WTC11 (cell line): Measurements from ENCODE around the gene BAIAP2. TPM values are rescaled to one million over a fixed set of nuclear protein-coding genes. Genes with fewer than 3 reads are reported as not detected.

Experiments
- ATAC-seq: fragments of 200-7000 bp; cut with Tn5 transposase; 2 replicates; pipeline ENCODE4 v1.10.0; 2021; ENCODE audit warnings: mild to moderate bottlenecking, moderate library complexity
- CTCF ChIA-PET: fragments of 300-600 bp; sonication (Branson Sonifier 250); formaldehyde crosslinking; loops from one replicate; lab custom pipeline; 2021; ENCODE audit warnings: antibody characterized with exemption; lab: Charles Lee
- POLR2A ChIA-PET: fragments of 350-600 bp; sonication (Branson Sonifier 250); formaldehyde crosslinking; loops from one replicate; lab custom pipeline; 2021; ENCODE audit warnings: antibody characterized with exemption; lab: Charles Lee
- DNase-seq: peaks from one replicate; pipeline ENCODE4 v3.0.0; 2021; ENCODE audit warnings: low spot score
- H3K27ac Mint-ChIP-seq: 2 replicates; pipeline ENCODE4 v1.8.0; 2021; ENCODE audit warnings: mixed read lengths
- H3K27me3 Mint-ChIP-seq: 2 replicates; pipeline ENCODE4 v1.8.0; 2021; ENCODE audit warnings: low read depth, mild to moderate bottlenecking, moderate library complexity, mixed read lengths
- H3K36me3 Mint-ChIP-seq: 2 replicates; pipeline ENCODE4 v1.8.0; 2021; ENCODE audit warnings: mixed read lengths
- H3K4me1 Mint-ChIP-seq: 2 replicates; pipeline ENCODE4 v1.8.0; 2022; ENCODE audit warnings: mixed read lengths
- H3K4me3 Mint-ChIP-seq: 2 replicates; pipeline ENCODE4 v1.8.0; 2021; ENCODE audit warnings: mild to moderate bottlenecking, moderate library complexity, mixed read lengths
- H3K9me3 Mint-ChIP-seq: 2 replicates; pipeline ENCODE4 v1.8.0; 2021; ENCODE audit warnings: mixed read lengths
- ESRRA ChIP-seq: sonication (generic); formaldehyde crosslinking; IDR thresholded peaks from 2 replicates; pipeline ENCODE4 v1.8.1; 2022; ENCODE audit warnings: mild to moderate bottlenecking, missing genetic modification reagents, borderline replicate concordance
- FOXP1 ChIP-seq: sonication (generic); formaldehyde crosslinking; IDR thresholded peaks from 2 replicates; pipeline ENCODE4 v1.8.0; 2022; ENCODE audit warnings: missing genetic modification reagents, mild to moderate bottlenecking, moderate library complexity, borderline replicate concordance
- PRRX2 ChIP-seq: fragments of 250-450 bp; sonication (Bioruptor Pico); IDR thresholded peaks from 2 replicates; pipeline ENCODE4 v1.8.0; 2021; ENCODE audit warnings: mild to moderate bottlenecking
- SOX15 ChIP-seq: fragments of 250-450 bp; sonication (Bioruptor Pico); IDR thresholded peaks from 2 replicates; pipeline ENCODE4 v1.9.0; 2021; ENCODE audit warnings: mild to moderate bottlenecking
- ZBTB21 ChIP-seq: sonication (generic); formaldehyde crosslinking; IDR thresholded peaks from 2 replicates; pipeline ENCODE4 v1.8.1; 2023; ENCODE audit warnings: mild to moderate bottlenecking, missing genetic modification reagents, borderline replicate concordance
- ZNF423 ChIP-seq: fragments of 250-450 bp; sonication (Bioruptor Pico); IDR thresholded peaks from 2 replicates; pipeline ENCODE4 v2.1.2; 2022; ENCODE audit warnings: mild to moderate bottlenecking, moderate library complexity
- total RNA-seq: library from RNA; stranded (reverse); gene quantifications from 3 replicates; pipeline ENCODE4 v1.2.3, GENCODE V29; 2021
- TF ChIP-seq, protein P1 (sequence below): sonication (generic); formaldehyde crosslinking; IDR thresholded peaks from 2 replicates; pipeline ENCODE4 v1.8.1; 2022; ENCODE audit warnings: missing genetic modification reagents, borderline replicate concordance
- TF ChIP-seq, protein P2 (sequence below): sonication (generic); formaldehyde crosslinking; IDR thresholded peaks from 2 replicates; pipeline ENCODE4 v1.8.1; 2022; ENCODE audit warnings: low read depth, missing genetic modification reagents, borderline replicate concordance
- TF ChIP-seq, protein P3 (sequence below): sonication (generic); formaldehyde crosslinking; IDR thresholded peaks from 2 replicates; pipeline ENCODE4 v1.8.0; 2022; ENCODE audit warnings: missing genetic modification reagents
- TF ChIP-seq, protein P4 (sequence below): fragments of 250-450 bp; sonication (Bioruptor Pico); conservative IDR thresholded peaks from 2 replicates; pipeline ENCODE4 v1.9.0; 2021; ENCODE audit warnings: mild to moderate bottlenecking

BAIAP2 gene
- total RNA-seq, 1 experiment from 2014 or later, result 20.7 TPM

DNA sequence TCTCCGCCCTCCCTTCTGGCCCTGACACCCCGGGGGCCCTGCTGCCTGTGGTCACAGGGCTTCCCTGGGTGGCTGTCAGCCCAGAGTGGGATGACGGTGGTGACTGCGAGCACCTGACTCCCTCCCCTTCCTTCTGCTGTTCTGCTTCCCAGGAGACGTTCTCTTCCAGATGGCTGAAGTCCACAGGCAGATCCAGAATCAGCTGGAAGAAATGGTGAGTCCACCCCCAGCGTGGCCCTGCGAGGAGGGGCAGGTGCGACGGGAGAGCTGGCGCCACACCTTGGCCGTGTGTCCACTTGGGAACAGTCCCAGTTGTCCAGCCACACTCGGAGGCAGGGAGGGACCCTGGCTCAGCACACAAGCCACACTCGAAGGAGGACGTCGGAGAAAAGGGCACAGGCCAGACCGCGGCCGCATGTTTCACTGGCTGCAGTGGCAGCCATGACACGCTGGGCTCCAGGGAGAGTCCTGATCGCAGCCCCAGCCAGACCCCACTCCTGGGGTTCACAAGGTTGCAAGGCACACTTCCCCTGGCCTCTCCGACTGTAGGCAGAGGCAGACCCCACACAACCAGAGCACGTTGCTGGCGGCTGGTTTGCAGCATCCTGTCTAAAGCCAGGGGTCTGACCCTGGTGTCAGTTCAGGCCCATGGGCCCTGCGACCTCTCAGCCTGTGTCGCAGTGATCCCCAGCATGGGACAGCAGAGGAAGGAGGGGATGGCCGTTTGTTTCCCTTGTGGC lies 49.9 kb downstream of the BAIAP2 start:
- H3K4me1 Mint-ChIP-seq, result no peaks in the 10 kb centered on the region
- ATAC-seq (no peak), DNase-seq (no peak)
- H3K9me3 Mint-ChIP-seq, result no peaks in the 10 kb centered on the region
- H3K4me3 Mint-ChIP-seq, result no peak overlapping the region
- ChIA-PET CTCF (interaction anchor here (1.2 kb wide), 1 partner anchor 61 kb away, joined by 3 read pairs; no protein-coding TSS in a partner anchor), POLR2A (no interaction called here)
- H3K36me3 Mint-ChIP-seq, result no peaks in the 10 kb centered on the region
- H3K27ac Mint-ChIP-seq, result peak overlapping the region; percentile 78
- no peak for TF ChIP-seq FOXP1
- TF ChIP-seq, protein P1, sequence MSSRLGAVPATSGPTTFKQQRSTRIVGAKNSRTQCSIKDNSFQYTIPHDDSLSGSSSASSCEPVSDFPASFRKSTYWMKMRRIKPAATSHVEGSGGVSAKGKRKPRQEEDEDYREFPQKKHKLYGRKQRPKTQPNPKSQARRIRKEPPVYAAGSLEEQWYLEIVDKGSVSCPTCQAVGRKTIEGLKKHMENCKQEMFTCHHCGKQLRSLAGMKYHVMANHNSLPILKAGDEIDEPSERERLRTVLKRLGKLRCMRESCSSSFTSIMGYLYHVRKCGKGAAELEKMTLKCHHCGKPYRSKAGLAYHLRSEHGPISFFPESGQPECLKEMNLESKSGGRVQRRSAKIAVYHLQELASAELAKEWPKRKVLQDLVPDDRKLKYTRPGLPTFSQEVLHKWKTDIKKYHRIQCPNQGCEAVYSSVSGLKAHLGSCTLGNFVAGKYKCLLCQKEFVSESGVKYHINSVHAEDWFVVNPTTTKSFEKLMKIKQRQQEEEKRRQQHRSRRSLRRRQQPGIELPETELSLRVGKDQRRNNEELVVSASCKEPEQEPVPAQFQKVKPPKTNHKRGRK, result no peak
- TF ChIP-seq ESRRA, result no peak
- TF ChIP-seq, protein P2, sequence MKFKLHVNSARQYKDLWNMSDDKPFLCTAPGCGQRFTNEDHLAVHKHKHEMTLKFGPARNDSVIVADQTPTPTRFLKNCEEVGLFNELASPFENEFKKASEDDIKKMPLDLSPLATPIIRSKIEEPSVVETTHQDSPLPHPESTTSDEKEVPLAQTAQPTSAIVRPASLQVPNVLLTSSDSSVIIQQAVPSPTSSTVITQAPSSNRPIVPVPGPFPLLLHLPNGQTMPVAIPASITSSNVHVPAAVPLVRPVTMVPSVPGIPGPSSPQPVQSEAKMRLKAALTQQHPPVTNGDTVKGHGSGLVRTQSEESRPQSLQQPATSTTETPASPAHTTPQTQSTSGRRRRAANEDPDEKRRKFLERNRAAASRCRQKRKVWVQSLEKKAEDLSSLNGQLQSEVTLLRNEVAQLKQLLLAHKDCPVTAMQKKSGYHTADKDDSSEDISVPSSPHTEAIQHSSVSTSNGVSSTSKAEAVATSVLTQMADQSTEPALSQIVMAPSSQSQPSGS (CRISPR knock-in tag), result no peak
- TF ChIP-seq SOX15, result no peak
- no peak for TF ChIP-seq PRRX2 (CRISPR knock-in tag)
- no peaks in the 10 kb centered on the region for H3K27me3 Mint-ChIP-seq

DNA sequence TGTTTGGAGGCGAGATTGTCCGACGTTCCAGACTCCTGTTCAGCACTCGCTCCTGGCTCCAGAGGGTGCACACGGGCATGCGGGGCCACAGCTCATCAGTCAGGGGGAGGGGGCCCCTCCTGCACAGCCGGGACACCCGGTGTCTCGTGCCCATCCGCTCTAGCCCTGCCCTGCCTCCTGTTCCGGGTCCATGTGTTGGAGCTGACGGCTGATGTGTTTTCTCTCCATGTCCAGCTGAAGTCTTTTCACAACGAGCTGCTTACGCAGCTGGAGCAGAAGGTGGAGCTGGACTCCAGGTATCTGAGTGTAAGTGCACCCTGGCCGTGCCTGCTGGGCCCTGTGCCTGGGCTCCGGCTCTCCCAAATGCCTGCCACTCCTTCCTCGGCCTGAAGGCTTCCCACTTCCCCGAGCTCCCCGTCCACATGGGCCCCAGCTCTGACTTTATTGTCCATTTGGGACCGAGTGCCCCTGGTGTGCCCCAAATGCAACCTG lies 50.5 kb downstream of the BAIAP2 start:
- no peak for TF ChIP-seq ZBTB21 (CRISPR knock-in tag)
- TF ChIP-seq, protein P3, sequence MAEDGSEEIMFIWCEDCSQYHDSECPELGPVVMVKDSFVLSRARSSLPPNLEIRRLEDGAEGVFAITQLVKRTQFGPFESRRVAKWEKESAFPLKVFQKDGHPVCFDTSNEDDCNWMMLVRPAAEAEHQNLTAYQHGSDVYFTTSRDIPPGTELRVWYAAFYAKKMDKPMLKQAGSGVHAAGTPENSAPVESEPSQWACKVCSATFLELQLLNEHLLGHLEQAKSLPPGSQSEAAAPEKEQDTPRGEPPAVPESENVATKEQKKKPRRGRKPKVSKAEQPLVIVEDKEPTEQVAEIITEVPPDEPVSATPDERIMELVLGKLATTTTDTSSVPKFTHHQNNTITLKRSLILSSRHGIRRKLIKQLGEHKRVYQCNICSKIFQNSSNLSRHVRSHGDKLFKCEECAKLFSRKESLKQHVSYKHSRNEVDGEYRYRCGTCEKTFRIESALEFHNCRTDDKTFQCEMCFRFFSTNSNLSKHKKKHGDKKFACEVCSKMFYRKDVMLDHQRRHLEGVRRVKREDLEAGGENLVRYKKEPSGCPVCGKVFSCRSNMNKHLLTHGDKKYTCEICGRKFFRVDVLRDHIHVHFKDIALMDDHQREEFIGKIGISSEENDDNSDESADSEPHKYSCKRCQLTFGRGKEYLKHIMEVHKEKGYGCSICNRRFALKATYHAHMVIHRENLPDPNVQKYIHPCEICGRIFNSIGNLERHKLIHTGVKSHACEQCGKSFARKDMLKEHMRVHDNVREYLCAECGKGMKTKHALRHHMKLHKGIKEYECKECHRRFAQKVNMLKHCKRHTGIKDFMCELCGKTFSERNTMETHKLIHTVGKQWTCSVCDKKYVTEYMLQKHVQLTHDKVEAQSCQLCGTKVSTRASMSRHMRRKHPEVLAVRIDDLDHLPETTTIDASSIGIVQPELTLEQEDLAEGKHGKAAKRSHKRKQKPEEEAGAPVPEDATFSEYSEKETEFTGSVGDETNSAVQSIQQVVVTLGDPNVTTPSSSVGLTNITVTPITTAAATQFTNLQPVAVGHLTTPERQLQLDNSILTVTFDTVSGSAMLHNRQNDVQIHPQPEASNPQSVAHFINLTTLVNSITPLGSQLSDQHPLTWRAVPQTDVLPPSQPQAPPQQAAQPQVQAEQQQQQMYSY (CRISPR knock-in tag), result no peak
- TF ChIP-seq ZNF423 (CRISPR knock-in tag), result no peak
- TF ChIP-seq, protein P4, sequence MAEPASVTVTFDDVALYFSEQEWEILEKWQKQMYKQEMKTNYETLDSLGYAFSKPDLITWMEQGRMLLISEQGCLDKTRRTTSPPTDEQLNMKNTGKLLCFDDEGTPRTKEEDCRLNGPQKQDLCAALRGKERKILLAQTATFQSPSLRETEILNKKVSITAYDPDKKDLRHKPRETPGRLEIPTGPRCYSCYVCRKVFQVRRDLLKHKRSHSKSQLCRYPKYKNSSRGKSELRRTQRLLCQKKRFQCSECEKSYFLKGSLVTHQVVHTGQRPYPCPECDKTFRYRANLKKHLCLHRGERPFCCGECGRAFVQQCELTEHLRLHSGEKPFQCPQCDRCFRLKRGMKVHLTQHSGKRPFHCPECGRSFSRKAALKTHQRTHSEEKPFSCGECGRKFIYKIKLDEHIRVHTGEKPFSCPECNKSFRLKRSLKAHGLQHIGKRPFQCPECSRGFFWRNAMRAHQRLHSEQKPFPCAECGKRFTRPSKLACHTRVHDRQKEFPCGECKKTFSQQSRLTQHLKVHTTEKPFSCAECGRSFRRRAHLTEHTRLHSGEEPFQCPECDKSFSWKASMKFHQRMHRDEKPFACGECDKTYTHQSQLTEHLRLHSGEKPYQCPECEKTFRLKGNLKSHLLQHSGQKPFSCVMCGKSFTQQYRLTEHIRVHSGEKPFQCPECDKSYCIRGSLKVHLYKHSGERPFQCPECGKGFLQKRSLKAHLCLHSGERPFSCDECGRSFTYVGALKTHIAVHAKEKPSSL (CRISPR knock-in tag), result no peak
- ChIA-PET CTCF (interaction anchor here (0.9 to 1.2 kb wide), 4 partner anchors 9 to 67 kb away, joined by 3 to 4 read pairs (median 3); no protein-coding TSS in a partner anchor), POLR2A (interaction anchor here (0.7 kb wide), 1 partner anchor 86 kb away, joined by 3 read pairs; no protein-coding TSS in a partner anchor)
- no peak for ATAC-seq
- Mint-ChIP-seq H3K36me3 (no peaks in the 10 kb centered on the region), H3K4me3 (no peak overlapping the region), H3K27me3 (no peaks in the 10 kb centered on the region), H3K27ac (no peak overlapping the region), H3K9me3 (no peaks in the 10 kb centered on the region), H3K4me1 (peaks cover 4% of the 10 kb centered on the region)
- DNase-seq, result no peak
